ENCODE data around the gene SORCS1.

Gene SORCS1

GRCh38 chr10:106775127-106775526 is 389.4 kb downstream of the SORCS1 start:
- CTCF ChIA-PET: interaction anchor here (1.3 kb wide), 1 partner anchor 20 kb away, joined by 5 read pairs; no protein-coding TSS in a partner anchor
- POLR2A ChIA-PET: no interaction called here
- no peak for TF ChIP-seq NFRKB (IDR thresholded peaks at IDR 0.05)
- TF ChIP-seq TARDBP (IDR thresholded peaks at IDR 0.05): no peak
- TF ChIP-seq ZNF384 (IDR thresholded peaks at IDR 0.05): no peak
- no peak for TF ChIP-seq CTBP1 (IDR thresholded peaks at IDR 0.05; ENCODE audit: borderline replicate concordance)
- no peak for TF ChIP-seq SP1 (IDR thresholded peaks at IDR 0.05)
- TF ChIP-seq FOXA1 (IDR thresholded peaks at IDR 0.05): no peak
- no peak for TF ChIP-seq PKNOX1 (IDR thresholded peaks at IDR 0.05)
- no peak for TF ChIP-seq FOXK2 (IDR thresholded peaks at IDR 0.05)
- TF ChIP-seq ELF4 (IDR thresholded peaks at IDR 0.05): no peak
- no peak for TF ChIP-seq ARNT (IDR thresholded peaks at IDR 0.05)
- TF ChIP-seq HDGF (IDR thresholded peaks at IDR 0.05; ENCODE audit: borderline replicate concordance): no peak
- no peak for TF ChIP-seq LEF1 (IDR thresholded peaks at IDR 0.05; ENCODE audit: borderline replicate concordance)
- no peak for TF ChIP-seq BHLHE40 (IDR thresholded peaks at IDR 0.05; ENCODE audit: borderline replicate concordance)
- TF ChIP-seq L3MBTL2 (conservative IDR thresholded peaks at IDR 0.05): no peak
- TF ChIP-seq SUZ12 (IDR thresholded peaks at IDR 0.05): no peak
- no peak for TF ChIP-seq FOXM1 (IDR thresholded peaks at IDR 0.05; ENCODE audit: borderline replicate concordance)
- DNase-seq (ENCODE audit: extremely low spot score): no peak

GRCh38 chr10:106772957-106773356 is 391.5 kb downstream of the SORCS1 start:
- no peak for DNase-seq (ENCODE audit: extremely low spot score)
- CTCF ChIA-PET: no interaction called here
- POLR2A ChIA-PET: no interaction called here
- TF ChIP-seq TARDBP (IDR thresholded peaks at IDR 0.05) (no peak), ZNF384 (IDR thresholded peaks at IDR 0.05) (no peak), LEF1 (IDR thresholded peaks at IDR 0.05; ENCODE audit: borderline replicate concordance) (no peak), SUZ12 (IDR thresholded peaks at IDR 0.05) (no peak)

GRCh38 chr10:106771154-106771553 is 393.4 kb downstream of the SORCS1 start:
- DNase-seq (ENCODE audit: extremely low spot score): no peak
- ChIA-PET POLR2A (no interaction called here), CTCF (no interaction called here)
- TF ChIP-seq FOXA1 (IDR thresholded peaks at IDR 0.05) (no peak), FOXK2 (IDR thresholded peaks at IDR 0.05) (no peak), ELF4 (IDR thresholded peaks at IDR 0.05) (no peak)

- POLR2A ChIA-PET: no interaction called here
- CTCF ChIA-PET: interaction anchor here (0.8 kb wide), 1 partner anchor 14 kb away, joined by 3 read pairs; no protein-coding TSS in a partner anchor
Observed at GRCh38 chr10:106768204-106768603, 396.3 kb downstream of the SORCS1 start.

GRCh38 chr10:106765928-106766327 is 398.6 kb downstream of the SORCS1 start:
- no peak for DNase-seq (ENCODE audit: extremely low spot score)
- ChIA-PET POLR2A (no interaction called here), CTCF (no interaction called here)
- no peak for TF ChIP-seq FOXM1 (IDR thresholded peaks at IDR 0.05; ENCODE audit: borderline replicate concordance)

More at GRCh38 chr10:106768204-106768603, 396.3 kb downstream of the SORCS1 start:
- no peak for DNase-seq (ENCODE audit: extremely low spot score)
- TF ChIP-seq SP1 (IDR thresholded peaks at IDR 0.05) (no peak), NFRKB (IDR thresholded peaks at IDR 0.05) (no peak), ZNF384 (IDR thresholded peaks at IDR 0.05) (no peak), CTBP1 (IDR thresholded peaks at IDR 0.05; ENCODE audit: borderline replicate concordance) (no peak), SUZ12 (IDR thresholded peaks at IDR 0.05) (no peak), FOXK2 (IDR thresholded peaks at IDR 0.05) (no peak), HDGF (IDR thresholded peaks at IDR 0.05; ENCODE audit: borderline replicate concordance) (no peak), ARNT (IDR thresholded peaks at IDR 0.05) (no peak), ELF4 (IDR thresholded peaks at IDR 0.05) (no peak), FOXA1 (IDR thresholded peaks at IDR 0.05) (no peak), BHLHE40 (IDR thresholded peaks at IDR 0.05; ENCODE audit: borderline replicate concordance) (no peak), FOXM1 (IDR thresholded peaks at IDR 0.05; ENCODE audit: borderline replicate concordance) (no peak), L3MBTL2 (conservative IDR thresholded peaks at IDR 0.05) (no peak), PKNOX1 (IDR thresholded peaks at IDR 0.05) (no peak), TARDBP (IDR thresholded peaks at IDR 0.05) (no peak), LEF1 (IDR thresholded peaks at IDR 0.05; ENCODE audit: borderline replicate concordance) (no peak)

GRCh38 chr10:106765241-106765754 is 399.2 kb downstream of the SORCS1 start:
- CTCF ChIA-PET: no interaction called here
- DNase-seq (ENCODE audit: extremely low spot score): no peak
- POLR2A ChIA-PET: no interaction called here
- TF ChIP-seq TARDBP (IDR thresholded peaks at IDR 0.05) (no peak), CTBP1 (IDR thresholded peaks at IDR 0.05; ENCODE audit: borderline replicate concordance) (no peak), SP1 (IDR thresholded peaks at IDR 0.05) (no peak), LEF1 (IDR thresholded peaks at IDR 0.05; ENCODE audit: borderline replicate concordance) (no peak), PKNOX1 (IDR thresholded peaks at IDR 0.05) (no peak), ZNF384 (IDR thresholded peaks at IDR 0.05) (no peak), BHLHE40 (IDR thresholded peaks at IDR 0.05; ENCODE audit: borderline replicate concordance) (no peak), FOXA1 (IDR thresholded peaks at IDR 0.05) (no peak), HDGF (IDR thresholded peaks at IDR 0.05; ENCODE audit: borderline replicate concordance) (no peak), FOXK2 (IDR thresholded peaks at IDR 0.05) (no peak), ARNT (IDR thresholded peaks at IDR 0.05) (no peak), ELF4 (IDR thresholded peaks at IDR 0.05) (no peak), NFRKB (IDR thresholded peaks at IDR 0.05) (no peak), SUZ12 (IDR thresholded peaks at IDR 0.05) (no peak), FOXM1 (IDR thresholded peaks at IDR 0.05; ENCODE audit: borderline replicate concordance) (no peak), L3MBTL2 (conservative IDR thresholded peaks at IDR 0.05) (no peak)

- POLR2A ChIA-PET: no interaction called here
- TF ChIP-seq L3MBTL2 (conservative IDR thresholded peaks at IDR 0.05) (no peak), LEF1 (IDR thresholded peaks at IDR 0.05; ENCODE audit: borderline replicate concordance) (no peak), TARDBP (IDR thresholded peaks at IDR 0.05) (no peak), FOXA1 (IDR thresholded peaks at IDR 0.05) (no peak), FOXK2 (IDR thresholded peaks at IDR 0.05) (no peak), FOXM1 (IDR thresholded peaks at IDR 0.05; ENCODE audit: borderline replicate concordance) (no peak), SP1 (IDR thresholded peaks at IDR 0.05) (no peak), ELF4 (IDR thresholded peaks at IDR 0.05) (no peak), BHLHE40 (IDR thresholded peaks at IDR 0.05; ENCODE audit: borderline replicate concordance) (no peak), NFRKB (IDR thresholded peaks at IDR 0.05) (no peak), HDGF (IDR thresholded peaks at IDR 0.05; ENCODE audit: borderline replicate concordance) (no peak), ARNT (IDR thresholded peaks at IDR 0.05) (no peak), SUZ12 (IDR thresholded peaks at IDR 0.05) (no peak), ZNF384 (IDR thresholded peaks at IDR 0.05) (no peak)
- CTCF ChIA-PET: no interaction called here
- DNase-seq (ENCODE audit: extremely low spot score): no peak
Observed at GRCh38 chr10:106764360-106764759, 400.1 kb downstream of the SORCS1 start.

Measured in HEK293T (cell line).